Stimulated activated naive CD8-positive, alpha-beta T cell treated with anti-CD3 and anti-CD28 coated beads, Interleukin-15, amount 100 ng/mL, for 72 hours (primary cell): ENCODE measurements around the gene SLC6A4.
A peak's percentile ranks its signal among the peaks of the same experiment; 100 is the strongest.

ENCODE experiments used
- ATAC-seq: fragments of 150-1000 bp; cut with Tn5 transposase; 2 replicates; pipeline ENCODE4 v1.10.0; 2021; ENCODE audit warnings: mild to moderate bottlenecking, moderate library complexity
- DNase-seq, 2 donors: peaks; one replicate each; pipeline ENCODE4 v3.0.0; 2021 to 2022
- H3K27ac Mint-ChIP-seq, 2 donors: one replicate each; pipeline ENCODE4 v1.8.0; 2022; ENCODE audit warnings: mild to moderate bottlenecking in 2 of 2, mixed read lengths in 2 of 2, moderate library complexity in 2 of 2
- H3K27me3 Mint-ChIP-seq: one replicate; pipeline ENCODE4 v1.8.0; 2022; ENCODE audit warnings: mixed read lengths
- H3K4me1 Mint-ChIP-seq: one replicate; pipeline ENCODE4 v1.8.0; 2022; ENCODE audit warnings: mild to moderate bottlenecking, mixed read lengths
- H3K4me3 Mint-ChIP-seq, 2 donors: one replicate each; pipeline ENCODE4 v1.8.0; 2022; ENCODE audit warnings: mild to moderate bottlenecking in 2 of 2, mixed read lengths in 2 of 2, moderate library complexity in 1 of 2
- H3K9me3 Mint-ChIP-seq, 2 donors: one replicate each; pipeline ENCODE4 v1.8.0; 2022; ENCODE audit warnings: mixed read lengths in 2 of 2

The SLC6A4 gene

DNA sequence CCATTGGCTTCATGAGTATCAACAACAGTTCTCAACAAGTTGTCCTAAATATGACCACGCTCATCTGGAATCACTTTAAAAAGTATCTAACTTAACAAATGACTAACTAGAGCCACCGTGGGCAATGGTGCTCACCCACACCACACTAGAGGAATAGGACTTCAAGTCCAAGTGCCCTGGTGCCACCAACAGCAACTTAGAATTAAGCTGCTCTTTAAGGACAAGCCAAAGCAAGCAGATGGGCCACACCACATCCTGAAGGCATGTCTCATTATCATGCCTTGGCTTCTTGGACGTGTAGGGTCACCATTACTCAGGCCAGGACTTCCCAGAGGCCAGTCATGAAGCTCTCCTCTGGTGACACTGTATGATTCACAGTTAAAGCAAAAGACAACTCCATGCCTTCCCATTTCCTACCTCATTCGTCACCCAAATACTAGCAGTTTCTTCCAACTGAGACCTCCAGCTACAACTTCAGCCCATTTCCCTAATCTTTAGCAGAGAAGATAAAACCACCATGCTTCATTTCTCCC lies 9.4 kb upstream of the SLC6A4 start:
- no peaks in the 10 kb centered on the region for H3K9me3 Mint-ChIP-seq

DNA sequence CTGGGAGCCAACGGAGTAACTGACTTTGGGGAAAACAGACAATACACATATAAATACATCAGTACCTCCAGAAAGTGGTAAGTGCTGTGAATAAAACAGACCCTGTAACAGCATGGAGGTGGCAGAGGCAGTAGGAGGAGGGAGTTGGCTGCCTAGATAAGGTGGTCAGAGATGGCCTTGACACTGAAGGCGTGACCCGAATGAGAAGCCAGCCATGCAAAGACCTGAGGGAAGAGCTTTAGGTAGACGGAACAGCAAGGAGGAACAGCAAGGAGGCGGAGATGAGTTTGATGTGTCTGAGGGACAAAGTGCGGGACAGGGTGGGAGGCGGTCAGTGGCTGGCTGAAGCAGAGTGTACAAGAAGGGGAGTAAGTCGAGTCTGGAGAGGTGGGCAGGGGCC lies 8.1 kb upstream of the SLC6A4 start:
- H3K27me3 Mint-ChIP-seq, result peaks cover 17% of the 10 kb centered on the region
- no peak overlapping the region for H3K4me3 Mint-ChIP-seq
- DNase-seq (no peak), ATAC-seq (no peak)
- H3K4me1 Mint-ChIP-seq, result peaks cover 4% of the 10 kb centered on the region
- no peak overlapping the region for H3K27ac Mint-ChIP-seq
- no peaks in the 10 kb centered on the region for H3K9me3 Mint-ChIP-seq

More for the DNA sequence above, 9.4 kb upstream of the SLC6A4 start:
- no peak for DNase-seq
- peaks cover 4% of the 10 kb centered on the region for H3K27me3 Mint-ChIP-seq
- H3K27ac Mint-ChIP-seq, result no peak overlapping the region
- no peaks in the 10 kb centered on the region for H3K4me1 Mint-ChIP-seq
- H3K4me3 Mint-ChIP-seq, result no peak overlapping the region
- ATAC-seq, result no peak

DNA sequence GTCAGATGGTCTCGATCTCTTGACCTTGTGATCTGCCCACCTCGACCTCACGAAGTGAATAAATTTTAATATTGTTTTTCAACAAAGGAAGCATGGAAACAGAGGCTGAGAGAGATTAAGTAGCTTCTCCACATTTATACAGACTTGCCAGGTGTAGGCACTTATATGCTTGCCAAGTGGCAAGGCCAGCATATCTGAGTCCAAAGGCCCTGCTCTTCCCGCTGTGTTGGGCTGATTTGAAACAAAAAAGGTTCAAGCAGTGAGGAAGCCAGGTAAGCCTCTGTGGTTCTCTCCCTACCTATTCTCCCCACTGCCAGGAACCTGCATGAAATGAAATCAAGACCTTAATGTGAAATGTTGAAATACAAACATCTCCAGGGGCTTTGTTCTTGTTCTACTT lies 7.5 kb upstream of the SLC6A4 start:
- Mint-ChIP-seq H3K4me3 (no peak overlapping the region), H3K9me3 (no peaks in the 10 kb centered on the region), H3K27ac (no peak overlapping the region), H3K27me3 (peaks cover 23% of the 10 kb centered on the region), H3K4me1 (peaks cover 9% of the 10 kb centered on the region)
- no peak for DNase-seq
- no peak for ATAC-seq

DNA sequence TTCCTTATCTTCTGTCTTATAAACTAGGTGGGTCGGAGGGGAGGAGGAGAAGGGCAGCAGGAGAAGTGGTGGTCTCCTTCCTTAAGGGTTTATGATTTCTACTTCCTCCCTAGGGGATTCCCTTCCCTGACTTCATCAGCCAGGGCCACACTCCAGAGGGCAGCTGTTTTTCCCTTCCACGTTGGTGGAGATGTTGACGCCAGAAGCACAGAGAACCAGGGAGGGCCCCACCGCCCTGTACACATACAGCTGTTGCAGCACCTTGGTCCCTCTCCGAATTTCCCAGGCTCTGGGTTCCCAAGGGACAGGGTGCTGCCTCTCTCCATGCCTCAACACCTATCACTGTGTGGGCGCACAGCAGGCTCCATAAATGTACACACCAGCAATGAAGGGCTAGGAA lies 5.6 kb upstream of the SLC6A4 start:
- H3K9me3 Mint-ChIP-seq, result no peaks in the 10 kb centered on the region
- peaks cover 42% of the 10 kb centered on the region for H3K27me3 Mint-ChIP-seq
- H3K4me1 Mint-ChIP-seq, result peaks cover 28% of the 10 kb centered on the region
- ATAC-seq (no peak), DNase-seq (no peak)
- H3K27ac Mint-ChIP-seq, result peak overlapping the region in 1 of 2 donors; percentile 37
- H3K4me3 Mint-ChIP-seq, result no peak overlapping the region

DNA sequence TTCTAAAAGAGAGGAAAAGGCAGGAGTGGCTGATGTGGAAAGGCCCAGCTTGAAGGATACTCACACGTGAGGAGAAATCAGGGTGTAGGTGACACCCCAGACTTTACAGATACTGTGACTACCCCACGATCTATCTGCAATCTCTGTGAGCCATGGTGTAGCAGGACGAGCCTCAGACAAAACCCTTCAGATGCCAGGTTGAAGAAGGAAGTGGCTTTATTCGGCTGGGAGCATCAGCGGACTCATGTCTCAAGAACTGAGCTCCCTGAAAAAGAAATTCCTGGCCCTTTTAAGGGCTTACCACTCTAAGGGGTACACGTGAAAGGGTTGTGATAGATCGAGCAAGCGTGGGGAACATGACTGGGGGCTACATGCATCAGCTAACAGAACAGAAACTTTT lies 4.7 kb upstream of the SLC6A4 start:
- H3K4me1 Mint-ChIP-seq, result peaks cover 36% of the 10 kb centered on the region
- no peaks in the 10 kb centered on the region for H3K9me3 Mint-ChIP-seq
- no peak overlapping the region for H3K27ac Mint-ChIP-seq
- H3K27me3 Mint-ChIP-seq, result peaks cover 51% of the 10 kb centered on the region
- no peak for DNase-seq
- no peak for ATAC-seq
- no peak overlapping the region for H3K4me3 Mint-ChIP-seq

DNA sequence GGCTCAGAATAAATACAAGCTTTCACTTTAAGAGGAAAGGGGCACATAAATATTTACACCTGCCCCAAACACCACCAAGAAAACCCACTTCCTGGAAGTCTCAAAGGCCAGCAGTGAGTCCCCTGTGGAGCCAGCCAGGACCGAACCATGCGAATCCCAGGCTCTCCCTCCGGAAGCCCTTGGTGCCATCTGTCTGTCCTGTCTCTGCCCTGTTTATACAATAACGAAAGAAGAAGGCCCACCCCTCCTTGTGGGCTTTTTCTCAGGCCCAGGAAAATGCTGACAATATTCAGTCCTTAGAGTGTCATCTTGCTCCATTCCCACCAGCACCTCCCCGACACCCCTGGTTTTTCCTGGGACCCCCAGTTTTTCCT lies 3.6 kb upstream of the SLC6A4 start:
- peaks cover 62% of the 10 kb centered on the region for H3K27me3 Mint-ChIP-seq
- H3K4me1 Mint-ChIP-seq, result peaks cover 42% of the 10 kb centered on the region
- H3K27ac Mint-ChIP-seq, result no peak overlapping the region
- H3K4me3 Mint-ChIP-seq, result no peak overlapping the region
- ATAC-seq (no peak), DNase-seq (no peak)
- H3K9me3 Mint-ChIP-seq, result no peaks in the 10 kb centered on the region

DNA sequence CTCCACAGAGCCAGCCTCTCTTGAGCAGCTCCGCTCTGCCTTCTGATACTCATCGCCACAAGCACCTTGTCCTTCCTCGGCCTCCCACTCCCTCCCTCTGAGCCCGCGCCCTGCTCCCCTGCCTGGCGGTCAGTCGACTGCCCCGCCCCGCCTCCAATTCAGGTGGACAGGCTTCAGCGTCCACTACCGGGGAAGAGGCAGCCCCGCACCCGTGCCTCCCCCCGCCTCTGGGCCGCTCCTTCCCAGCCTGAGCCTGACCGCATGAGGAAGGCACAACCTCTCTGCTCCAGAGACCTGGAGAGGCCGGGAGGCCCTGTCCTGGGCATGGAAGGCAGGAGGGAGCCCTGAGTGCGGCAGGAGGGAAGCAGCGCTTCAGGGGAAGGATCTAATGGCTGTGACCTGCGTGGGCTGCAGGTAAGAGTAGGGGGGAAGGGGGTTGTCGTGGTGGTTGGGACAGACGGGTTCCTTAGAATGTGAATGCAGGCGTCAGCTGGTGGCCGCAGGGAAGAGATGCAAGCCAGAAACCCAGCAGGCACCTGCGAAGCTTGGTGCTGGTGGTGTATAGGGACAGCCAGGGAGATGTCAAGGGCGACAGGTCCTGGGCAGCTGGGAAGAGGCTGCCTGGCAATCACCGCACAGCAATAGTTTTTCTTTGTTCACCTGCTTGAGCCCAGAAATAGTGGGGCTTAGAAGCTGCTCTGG lies 3.0 kb upstream of the SLC6A4 start:
- H3K4me3 Mint-ChIP-seq, result no peak overlapping the region
- DNase-seq (no peak), ATAC-seq (no peak)
- no peaks in the 10 kb centered on the region for H3K9me3 Mint-ChIP-seq
- no peak overlapping the region for H3K27ac Mint-ChIP-seq
- H3K27me3 Mint-ChIP-seq, result peaks cover 67% of the 10 kb centered on the region
- H3K4me1 Mint-ChIP-seq, result peaks cover 42% of the 10 kb centered on the region

DNA sequence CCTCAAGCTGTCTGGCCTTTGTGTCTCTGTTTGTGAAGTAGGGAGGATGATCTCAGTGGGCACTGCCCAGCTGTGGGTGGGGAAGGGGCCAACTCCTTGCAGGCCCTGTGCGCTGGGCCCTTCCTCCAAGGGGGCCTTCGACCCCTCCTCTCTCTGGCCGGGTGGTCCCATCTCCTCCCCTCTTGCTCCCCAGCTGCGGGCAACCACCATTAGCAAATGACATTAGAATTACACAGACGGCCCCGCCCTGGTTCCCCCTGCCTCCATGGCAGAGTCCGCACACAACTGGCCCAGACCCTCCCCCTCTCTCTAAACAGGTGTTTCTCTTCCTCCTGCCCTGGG lies 2.5 kb upstream of the SLC6A4 start:
- ATAC-seq (no peak), DNase-seq (no peak)
- H3K27ac Mint-ChIP-seq, result no peak overlapping the region
- H3K27me3 Mint-ChIP-seq, result peaks cover 73% of the 10 kb centered on the region
- H3K4me3 Mint-ChIP-seq, result no peak overlapping the region
- H3K4me1 Mint-ChIP-seq, result peaks cover 42% of the 10 kb centered on the region
- no peaks in the 10 kb centered on the region for H3K9me3 Mint-ChIP-seq

DNA sequence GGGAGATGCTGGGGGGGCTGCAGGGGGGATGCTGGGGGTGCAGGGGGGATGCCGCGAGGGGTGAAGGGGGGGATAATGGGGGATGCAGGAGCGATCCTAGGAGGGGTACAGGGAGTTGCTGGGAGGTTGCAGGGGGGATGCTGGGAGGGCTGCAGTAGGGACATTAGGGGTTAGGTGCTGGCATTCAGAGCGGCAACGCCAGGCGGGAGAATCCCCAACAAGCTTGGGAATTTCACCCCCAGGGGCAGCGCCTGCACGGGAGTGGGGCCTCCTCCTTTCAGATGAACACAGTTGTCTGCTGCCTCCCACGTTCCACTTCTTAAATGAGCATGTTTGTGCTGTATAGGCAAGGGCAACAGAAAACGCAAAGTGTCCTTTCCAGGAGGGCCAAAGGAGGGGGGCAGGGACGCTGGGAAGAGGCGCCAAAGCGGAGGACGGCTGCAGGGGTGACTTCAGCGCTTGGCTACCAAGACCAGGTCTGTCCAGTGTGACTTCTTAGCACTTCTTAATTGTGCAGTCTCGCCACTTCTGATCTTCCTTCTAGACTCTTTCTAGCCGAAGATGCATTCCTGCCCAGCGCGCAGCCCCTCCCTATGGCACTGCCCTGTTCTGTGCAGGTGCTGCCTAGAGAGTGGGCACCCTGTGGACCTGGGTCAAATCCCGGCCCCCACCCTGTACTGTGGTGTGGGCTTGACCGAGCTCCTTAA lies 2.0 kb upstream of the SLC6A4 start:
- no peaks in the 10 kb centered on the region for H3K9me3 Mint-ChIP-seq
- H3K27me3 Mint-ChIP-seq, result peaks cover 78% of the 10 kb centered on the region
- H3K27ac Mint-ChIP-seq, result no peak overlapping the region
- no peak for DNase-seq
- peaks cover 42% of the 10 kb centered on the region for H3K4me1 Mint-ChIP-seq
- H3K4me3 Mint-ChIP-seq, result no peak overlapping the region
- ATAC-seq, result no peak

DNA sequence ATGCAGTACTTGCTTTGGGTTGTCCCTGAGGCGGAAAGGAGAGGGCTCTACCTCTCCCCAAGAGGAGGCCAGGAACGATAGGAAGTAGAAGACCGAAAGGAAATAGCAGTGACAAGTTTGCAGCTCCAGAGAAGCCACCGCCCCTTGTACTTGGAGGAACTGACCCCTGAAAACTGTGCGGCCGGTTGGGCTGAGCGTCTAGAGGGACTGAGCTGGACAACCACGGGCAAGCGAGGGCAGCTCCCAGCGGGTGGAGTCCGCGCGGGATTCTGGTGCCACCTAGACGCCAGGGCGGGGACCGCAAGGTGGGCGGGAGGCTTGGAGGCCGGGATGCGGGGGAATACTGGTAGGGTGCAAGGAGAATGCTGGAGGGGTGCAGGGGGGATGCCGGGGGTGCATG lies 1.3 kb upstream of the SLC6A4 start:
- no peaks in the 10 kb centered on the region for H3K9me3 Mint-ChIP-seq
- peak in 1 of 2 donors; percentile 22 for DNase-seq
- H3K27me3 Mint-ChIP-seq, result peaks cover 85% of the 10 kb centered on the region
- H3K4me1 Mint-ChIP-seq, result peaks cover 42% of the 10 kb centered on the region
- no peak overlapping the region for H3K27ac Mint-ChIP-seq
- H3K4me3 Mint-ChIP-seq, result peak overlapping the region; percentile 68 to 82
- ATAC-seq, result no peak

DNA sequence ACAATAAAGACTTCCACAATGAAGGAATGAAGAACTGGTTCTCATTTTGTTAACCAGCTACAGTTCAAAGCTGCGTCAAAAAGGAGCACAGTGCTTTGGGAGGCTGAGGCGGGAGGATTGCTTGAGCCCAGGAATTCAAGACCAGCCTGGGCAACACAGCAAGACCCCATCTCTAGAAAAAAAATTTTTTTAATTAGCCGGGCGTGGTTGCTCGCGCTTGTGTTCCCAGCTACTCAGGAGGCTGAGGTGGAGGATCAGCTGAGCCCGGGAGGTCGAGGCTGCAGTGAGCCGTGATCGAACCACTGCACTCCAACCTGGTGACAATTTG lies 764 bp upstream of the SLC6A4 start:
- H3K27ac Mint-ChIP-seq, result no peak overlapping the region
- H3K27me3 Mint-ChIP-seq, result peaks cover 89% of the 10 kb centered on the region
- peaks cover 42% of the 10 kb centered on the region for H3K4me1 Mint-ChIP-seq
- no peaks in the 10 kb centered on the region for H3K9me3 Mint-ChIP-seq
- peak overlapping the region; percentile 77 to 82 for H3K4me3 Mint-ChIP-seq
- no peak for DNase-seq
- ATAC-seq, result no peak

DNA sequence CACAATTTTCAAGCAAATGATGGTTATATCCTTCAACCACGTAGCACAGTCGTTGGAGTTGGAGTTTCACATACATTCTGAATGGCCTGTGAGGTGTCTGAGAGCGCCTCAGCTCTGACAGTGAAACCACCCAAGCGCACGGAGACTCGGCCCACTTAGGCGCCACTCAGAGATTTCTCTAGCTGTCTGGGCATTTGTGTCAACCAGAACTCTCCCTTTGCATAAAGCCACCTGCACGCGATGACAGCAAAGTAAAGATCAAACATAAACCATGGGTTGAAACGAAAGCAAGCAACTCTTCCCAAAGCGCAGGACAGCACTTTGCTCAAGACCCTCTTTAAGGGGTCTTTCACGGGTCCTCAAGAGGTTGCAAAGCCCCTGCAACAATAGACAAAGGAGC lies 533 bp downstream of the SLC6A4 start:
- no peaks in the 10 kb centered on the region for H3K9me3 Mint-ChIP-seq
- peaks cover 96% of the 10 kb centered on the region for H3K27me3 Mint-ChIP-seq
- ATAC-seq (peak; percentile 19), DNase-seq (no peak)
- no peak overlapping the region for H3K27ac Mint-ChIP-seq
- peak overlapping the region; percentile 57 to 80 for H3K4me3 Mint-ChIP-seq
- H3K4me1 Mint-ChIP-seq, result peaks cover 42% of the 10 kb centered on the region

DNA sequence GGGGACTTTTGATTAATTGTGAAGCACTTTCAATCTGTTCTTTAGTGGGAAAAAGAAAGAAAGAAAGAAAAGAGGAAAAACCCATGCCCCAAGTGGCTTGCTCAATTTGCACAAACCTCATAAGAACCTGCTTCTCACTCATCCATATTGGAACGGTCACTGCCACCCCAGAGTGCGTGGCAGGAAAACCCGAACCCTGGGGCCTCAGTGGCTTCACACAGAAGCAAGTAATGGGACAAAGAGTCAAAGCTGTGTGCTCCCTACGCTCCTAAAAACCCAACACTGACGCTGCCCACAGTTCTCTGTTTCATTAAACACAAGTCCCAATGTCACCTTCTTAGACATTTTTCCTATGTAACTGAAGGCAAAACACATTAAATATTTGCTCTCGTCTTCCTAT lies 1.2 kb downstream of the SLC6A4 start:
- DNase-seq (no peak), ATAC-seq (no peak)
- peaks cover 95% of the 10 kb centered on the region for H3K27me3 Mint-ChIP-seq
- H3K27ac Mint-ChIP-seq, result no peak overlapping the region
- H3K4me1 Mint-ChIP-seq, result peaks cover 42% of the 10 kb centered on the region
- H3K9me3 Mint-ChIP-seq, result no peaks in the 10 kb centered on the region
- no peak overlapping the region for H3K4me3 Mint-ChIP-seq

DNA sequence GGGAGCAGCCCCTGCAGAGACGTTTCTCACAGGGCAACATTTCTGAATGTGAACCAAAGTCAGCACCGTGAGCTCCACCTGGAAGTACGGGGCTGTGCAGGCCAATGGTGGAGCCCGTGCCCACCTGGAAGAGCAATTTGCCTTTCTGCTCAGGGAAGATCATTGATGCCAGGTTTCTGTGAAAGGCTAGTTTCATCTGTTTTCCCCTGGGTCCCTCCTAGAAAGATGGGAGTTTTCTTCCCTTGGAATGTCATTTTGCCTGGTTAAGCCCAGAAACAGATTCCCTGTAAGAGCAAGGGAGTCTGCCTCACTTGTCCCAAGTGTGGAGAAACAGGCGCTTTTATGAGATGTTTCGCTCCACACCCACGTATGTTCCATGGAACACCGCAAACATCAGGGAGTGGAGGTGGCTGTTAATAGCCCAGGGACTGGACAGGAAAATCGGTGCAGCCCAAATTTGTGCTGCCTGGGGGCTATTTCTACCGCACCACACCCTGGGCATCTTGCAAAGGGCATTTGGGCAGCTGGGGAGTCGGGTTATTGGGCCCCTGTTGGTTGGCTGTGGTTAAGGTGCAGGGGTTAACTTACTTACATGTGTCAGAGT lies 2.6 kb downstream of the SLC6A4 start:
- Mint-ChIP-seq H3K4me3 (no peak overlapping the region), H3K4me1 (peaks cover 31% of the 10 kb centered on the region), H3K27ac (no peak overlapping the region), H3K27me3 (peaks cover 91% of the 10 kb centered on the region), H3K9me3 (no peaks in the 10 kb centered on the region)
- no peak for DNase-seq
- no peak for ATAC-seq

DNA sequence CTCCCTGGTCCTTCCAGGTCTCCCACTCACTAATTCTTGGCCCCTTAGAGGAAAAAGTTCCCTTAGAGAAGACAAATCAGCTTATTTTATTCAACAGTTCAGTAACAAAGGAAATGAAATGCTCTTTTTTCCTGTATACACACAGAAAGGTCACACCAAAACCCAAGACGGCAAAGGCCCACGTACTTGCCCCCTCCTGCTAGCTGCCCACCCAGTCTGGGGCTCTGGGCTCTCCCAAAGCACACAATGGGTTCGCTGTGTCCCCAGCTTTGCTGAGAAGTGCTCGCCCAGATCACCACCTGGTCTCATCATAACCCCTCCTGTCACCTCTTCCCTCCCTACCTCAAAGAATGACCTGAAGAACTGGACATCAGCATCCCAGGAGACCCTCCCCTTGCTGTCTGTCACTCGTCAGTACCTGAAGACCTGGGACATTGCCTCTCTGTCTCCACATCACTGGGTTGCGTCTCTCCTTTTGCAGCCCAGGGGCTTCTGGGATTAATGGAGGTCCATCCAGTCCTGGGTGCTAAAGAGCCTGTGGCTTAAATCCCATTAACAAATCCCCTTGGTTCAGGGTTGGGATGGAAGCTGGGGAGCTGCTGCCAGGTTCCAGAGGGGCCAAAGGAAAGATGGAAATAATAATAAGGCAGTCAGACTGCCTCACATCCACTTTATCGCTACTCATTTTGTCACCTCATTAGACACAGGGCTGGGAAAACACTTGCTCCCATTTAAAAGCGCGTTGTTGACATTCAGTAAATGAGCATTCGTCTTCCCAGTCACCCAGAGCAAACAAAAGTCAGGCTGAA lies 3.3 kb downstream of the SLC6A4 start:
- ATAC-seq (no peak), DNase-seq (no peak)
- H3K27ac Mint-ChIP-seq, result no peak overlapping the region
- no peak overlapping the region for H3K4me3 Mint-ChIP-seq
- peaks cover 84% of the 10 kb centered on the region for H3K27me3 Mint-ChIP-seq
- H3K4me1 Mint-ChIP-seq, result peaks cover 24% of the 10 kb centered on the region
- no peaks in the 10 kb centered on the region for H3K9me3 Mint-ChIP-seq
